HG03045 (cell line): Measurements from ENCODE around the gene PEX11G.

Experiments used
- ATAC-seq: cut with Tn5 transposase; IDR thresholded peaks from one replicate; pipeline ENCODE4 v1.9.1; 2021; ENCODE audit warnings: mild to moderate bottlenecking, moderate library complexity; ENCODE audit not compliant: unreplicated experiment

Gene PEX11G

DNA sequence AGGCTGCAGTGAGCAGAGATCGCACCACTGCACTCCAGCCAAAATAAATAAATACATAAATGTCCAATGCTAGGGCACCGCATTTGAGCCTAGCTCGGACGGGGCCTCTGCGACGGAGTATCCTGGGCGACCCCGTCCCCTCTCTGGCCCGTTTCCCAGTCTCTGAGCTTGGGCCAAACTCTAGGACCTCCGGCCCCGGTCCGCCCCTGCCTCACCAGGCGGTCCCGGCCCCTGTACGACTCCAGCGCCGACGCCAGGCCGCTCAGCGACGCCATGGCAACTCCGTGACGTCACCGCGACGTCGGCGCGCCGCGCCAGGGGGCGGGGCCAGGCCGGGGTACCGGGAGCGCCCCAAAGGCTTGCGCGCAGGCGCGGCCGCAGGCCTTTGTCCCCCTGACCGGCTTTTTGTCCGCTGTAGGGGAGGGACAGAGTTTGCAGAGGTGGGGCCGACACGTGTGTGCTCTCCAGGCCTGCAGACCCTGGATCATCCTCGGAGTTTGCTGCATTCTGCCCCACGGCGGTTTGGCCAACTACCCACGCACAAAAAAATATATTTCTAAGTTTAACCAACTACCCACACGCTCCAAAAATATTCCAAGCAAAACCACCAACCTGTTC, at the start of gene PEX11G:
Gene PEX11G (minus strand): TSS at position 300 of the 618 bp plus-strand sequence. CDS start 25 bp downstream, at position 275.
- peak; percentile 56 for ATAC-seq

DNA sequence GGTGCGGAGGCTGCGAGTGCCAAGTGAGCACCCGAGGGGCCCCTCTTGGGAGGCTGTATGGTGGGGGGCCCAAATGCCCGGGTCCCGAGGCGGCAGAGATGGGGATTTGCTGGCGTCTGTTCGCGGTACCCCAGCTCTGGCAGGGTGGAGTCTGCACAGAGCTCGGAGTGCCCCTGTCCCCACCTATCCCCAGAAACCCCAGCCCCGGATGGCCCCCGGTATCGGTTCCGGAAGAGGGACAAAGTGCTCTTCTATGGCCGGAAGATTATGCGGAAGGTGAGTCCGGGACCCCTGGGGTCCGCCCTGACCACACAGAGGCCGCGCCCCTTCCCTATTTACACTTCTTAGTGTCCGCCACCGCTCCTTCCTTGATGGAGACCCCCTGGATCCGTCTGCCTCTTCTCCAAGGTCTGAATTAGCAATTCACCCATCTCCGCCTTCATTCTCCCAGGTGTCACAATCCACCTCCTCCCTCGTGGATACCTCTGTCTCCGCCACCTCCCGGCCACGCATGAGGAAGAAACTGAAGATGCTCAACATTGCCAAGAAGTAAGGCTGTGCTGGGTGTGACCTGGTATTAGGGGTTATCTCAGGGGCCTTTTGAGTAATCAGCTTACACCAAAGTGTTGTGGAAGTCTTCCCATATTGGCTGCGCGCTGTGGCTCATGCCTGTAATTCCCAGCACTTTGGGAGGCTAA, 47.3 kb upstream of the PEX11G start:
- ATAC-seq, result no peak

DNA sequence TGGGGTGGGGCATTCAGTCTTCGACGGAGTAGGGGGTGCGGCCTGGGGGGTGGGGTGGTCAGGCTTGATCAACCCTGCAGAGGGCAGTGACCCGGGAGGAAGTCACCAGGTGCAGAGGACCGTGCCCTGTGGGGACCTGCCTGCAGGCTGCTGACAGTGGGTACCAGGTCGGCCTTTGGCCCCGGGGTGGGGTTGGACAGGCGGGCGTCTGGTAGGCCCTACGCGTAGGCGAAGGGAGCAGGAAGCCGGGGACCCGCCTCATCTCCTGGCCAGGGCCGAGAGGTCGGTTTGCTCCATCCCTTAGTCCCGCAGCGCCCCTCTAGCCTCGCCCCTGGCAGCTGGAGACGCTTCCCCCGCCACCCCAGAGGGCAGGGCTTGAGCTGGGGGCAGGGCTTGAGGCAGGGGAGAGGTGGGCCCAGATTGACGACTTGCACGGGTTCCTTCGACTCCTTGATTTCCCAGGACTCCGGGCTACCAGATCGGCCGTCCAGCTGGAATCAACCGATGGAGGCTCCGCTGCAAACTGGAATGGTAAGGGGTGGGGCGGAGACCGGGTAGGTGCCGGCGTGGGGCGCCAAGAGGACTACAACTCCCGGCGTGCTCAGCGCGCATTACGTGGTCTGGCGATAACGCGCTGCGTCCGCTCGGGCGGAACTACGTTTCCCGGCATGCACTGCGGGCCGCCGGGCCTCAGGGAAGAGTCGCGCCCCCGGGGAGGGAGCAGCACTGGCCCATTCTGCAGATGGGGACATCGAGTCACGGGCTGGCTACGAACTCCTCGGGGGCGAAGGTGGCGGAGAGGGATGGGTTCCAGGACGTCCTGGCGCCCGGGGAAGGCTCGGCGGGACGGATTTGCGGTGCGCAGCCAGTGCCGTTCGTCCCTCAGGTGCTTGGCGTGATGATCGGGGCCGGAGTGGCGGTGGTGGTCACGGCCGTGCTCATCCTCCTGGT, 46.5 kb upstream of the PEX11G start, which contains the start of gene PNPLA6:
Gene PNPLA6 (plus strand): TSS at position 671 of the 951 bp plus-strand sequence. CDS start 72 bp downstream, at position 743.
- peak; percentile 66 for ATAC-seq

DNA sequence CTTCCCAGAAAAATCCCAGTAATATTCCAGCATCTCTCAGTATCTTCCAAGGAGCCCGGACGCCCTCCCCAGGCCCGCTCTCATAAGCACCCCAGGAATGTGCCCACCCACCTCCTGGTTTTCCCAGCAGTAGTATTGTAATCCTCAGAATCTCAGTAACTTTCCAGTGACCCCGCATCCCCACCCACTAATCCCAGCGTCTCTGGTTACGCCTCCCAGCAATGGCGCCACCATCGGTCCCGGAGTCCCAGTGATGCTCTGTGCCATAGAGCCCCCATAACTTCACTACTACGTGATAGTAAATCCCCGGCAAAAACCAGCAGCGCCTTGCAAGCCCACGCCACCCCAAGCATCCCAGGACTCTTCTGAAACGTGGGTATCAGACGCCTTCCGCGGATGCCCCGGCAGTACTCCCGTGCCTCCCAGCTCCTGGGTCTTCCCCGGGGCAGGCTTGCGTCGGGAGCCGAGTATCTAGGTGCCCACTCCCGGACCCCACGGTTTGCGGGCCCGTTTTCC, 45.8 kb upstream of the PEX11G start:
- ATAC-seq, result no peak

DNA sequence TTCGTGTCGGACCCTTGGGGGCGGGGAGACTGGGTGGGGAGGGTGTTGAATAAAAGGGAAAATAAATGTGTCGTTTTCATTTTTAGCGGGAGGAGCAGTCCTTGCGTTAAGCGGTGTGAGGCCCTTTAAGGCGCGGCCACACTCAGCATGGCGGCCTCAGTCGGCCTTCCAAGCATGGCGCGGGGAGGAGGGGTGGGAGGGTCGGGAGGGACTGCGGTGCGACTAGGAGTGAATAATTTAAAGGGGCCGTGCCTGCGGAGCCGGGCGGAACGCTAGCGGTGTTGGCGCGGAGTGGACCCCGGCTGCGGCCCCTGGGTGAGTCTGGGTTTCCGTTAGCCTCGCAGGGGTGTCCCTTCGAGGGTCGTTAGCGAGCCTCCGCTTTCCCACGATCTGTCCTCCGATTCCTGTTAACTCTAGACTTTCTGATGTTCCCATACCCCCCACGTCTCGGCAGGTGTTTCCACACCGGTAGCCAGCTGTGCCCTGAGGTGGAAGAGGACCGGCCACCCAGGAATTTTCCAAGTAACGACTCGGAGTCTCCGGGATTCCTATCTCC, 45.2 kb upstream of the PEX11G start:
- ATAC-seq, result peak; percentile 31

DNA sequence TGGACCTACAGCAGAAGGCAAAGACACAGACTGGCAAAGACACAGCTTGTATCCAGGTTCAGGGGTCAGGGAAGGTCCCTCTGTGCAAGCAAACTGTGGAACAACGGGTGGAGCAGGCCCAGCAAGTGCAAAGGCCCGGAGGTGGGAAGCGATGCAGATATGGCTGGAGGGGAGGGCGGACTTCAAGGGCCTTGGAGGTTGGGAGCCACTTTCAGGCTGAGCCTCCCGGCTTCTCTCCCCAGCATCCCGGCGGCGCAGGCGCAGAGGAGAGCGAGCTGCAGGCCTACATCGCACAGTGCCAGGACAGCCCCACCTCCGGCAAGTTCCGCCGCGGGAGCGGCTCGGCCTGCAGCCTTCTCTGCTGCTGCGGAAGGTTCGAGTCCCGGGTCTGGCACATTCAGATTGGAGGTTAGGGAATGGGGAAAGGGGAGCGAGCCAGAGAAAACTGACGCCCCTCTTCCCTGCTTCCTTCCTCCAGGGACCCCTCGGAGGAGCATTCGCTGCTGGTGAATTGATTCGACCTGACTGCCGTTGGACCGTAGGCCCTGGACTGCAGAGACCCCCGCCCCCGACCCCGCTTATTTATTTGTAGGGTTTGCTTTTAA, 44.5 kb upstream of the PEX11G start:
- no peak for ATAC-seq

DNA sequence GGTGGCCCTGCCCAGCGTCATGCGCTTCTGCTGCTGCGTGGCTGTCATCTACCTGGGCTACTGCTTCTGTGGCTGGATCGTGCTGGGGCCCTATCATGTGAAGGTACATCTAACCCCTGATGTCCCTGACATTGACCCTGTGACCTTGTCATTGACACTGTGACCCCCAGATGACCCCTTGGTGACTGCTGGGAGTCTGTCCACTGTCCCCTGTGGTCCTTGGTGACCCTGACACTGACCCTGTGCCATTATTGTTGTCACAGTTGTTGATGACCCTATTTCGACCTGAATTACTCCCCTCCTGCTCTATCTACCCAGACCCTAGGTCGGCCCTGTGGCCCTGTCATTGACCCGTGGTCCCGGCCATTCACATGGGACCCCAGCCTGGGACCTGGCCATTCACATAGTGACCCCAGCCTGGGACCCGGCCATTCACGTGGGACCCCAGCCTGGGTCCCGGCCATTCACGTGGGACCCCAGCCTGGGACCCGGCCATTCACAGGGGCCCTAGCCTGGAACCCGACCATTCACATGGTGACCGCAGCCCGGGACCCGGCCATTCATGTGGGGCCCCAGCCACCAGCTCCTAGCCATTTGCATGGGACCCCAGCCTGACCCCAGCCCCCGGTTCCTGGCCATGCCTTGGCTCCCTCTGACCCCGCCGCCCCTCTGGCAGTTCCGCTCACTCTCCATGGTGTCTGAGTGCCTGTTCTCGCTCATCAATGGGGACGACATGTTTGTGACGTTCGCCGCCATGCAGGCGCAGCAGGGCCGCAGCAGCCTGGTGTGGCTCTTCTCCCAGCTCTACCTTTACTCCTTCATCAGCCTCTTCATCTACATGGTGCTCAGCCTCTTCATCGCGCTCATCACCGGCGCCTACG, 41.0 kb upstream of the PEX11G start:
- ATAC-seq, result no peak

DNA sequence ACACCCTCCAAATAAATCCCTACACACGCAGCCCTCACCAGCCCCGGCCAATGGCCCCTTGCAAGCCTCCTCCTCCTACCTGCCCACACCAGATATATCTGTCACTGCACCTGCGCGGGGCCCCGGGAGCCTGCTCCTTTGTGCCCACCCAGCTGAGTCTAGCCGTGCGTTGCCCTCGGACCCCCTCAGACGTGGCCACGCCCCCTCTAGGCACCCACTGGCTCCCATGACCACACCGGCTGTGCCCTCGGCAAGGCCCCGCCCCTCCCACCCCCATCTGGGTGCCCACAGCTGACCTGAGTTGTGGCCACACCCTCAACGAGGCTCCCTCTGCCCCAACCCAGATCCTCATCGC, 40.4 kb upstream of the PEX11G start:
- ATAC-seq, result no peak

DNA sequence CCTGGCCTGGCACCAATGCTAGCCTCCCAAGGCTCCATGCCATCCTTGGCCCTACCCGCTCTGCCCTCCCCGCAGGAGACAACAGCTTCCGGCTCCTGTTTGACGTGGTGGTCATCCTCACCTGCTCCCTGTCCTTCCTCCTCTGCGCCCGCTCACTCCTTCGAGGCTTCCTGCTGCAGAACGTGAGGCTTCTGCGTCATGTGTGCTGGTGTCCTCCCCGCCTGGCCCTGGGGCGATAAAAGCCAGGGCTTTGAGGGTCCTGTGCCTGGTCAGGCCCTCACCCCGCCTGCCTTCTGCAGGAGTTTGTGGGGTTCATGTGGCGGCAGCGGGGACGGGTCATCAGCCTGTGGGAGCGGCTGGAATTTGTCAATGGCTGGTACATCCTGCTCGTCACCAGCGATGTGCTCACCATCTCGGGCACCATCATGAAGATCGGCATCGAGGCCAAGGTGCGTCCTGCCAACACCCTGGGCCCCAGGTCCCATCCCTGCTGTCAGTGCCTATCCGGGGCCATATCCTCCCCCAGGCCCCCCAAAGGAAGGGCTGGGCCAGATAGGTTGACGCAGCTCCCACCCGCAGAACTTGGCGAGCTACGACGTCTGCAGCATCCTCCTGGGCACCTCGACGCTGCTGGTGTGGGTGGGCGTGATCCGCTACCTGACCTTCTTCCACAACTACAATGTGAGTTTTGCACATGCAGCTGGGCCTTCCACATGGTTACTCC, 39.8 kb upstream of the PEX11G start:
- no peak for ATAC-seq

DNA sequence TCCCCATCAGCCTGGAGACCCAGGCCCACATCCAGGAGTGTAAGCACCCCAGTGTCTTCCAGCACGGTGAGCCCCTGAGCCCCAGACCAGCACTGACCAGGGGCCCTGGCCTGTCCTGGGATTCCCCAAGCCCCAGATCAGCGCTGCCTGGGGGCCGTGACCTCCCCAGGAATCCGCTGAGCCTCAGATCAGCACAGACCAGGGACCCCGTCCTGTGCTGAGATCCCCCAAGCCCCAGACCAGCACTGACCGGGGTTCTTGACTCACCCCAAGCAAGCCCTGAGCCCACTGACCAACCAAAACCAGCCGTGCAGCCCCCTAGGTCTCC, 39.3 kb upstream of the PEX11G start:
- ATAC-seq, result no peak

DNA sequence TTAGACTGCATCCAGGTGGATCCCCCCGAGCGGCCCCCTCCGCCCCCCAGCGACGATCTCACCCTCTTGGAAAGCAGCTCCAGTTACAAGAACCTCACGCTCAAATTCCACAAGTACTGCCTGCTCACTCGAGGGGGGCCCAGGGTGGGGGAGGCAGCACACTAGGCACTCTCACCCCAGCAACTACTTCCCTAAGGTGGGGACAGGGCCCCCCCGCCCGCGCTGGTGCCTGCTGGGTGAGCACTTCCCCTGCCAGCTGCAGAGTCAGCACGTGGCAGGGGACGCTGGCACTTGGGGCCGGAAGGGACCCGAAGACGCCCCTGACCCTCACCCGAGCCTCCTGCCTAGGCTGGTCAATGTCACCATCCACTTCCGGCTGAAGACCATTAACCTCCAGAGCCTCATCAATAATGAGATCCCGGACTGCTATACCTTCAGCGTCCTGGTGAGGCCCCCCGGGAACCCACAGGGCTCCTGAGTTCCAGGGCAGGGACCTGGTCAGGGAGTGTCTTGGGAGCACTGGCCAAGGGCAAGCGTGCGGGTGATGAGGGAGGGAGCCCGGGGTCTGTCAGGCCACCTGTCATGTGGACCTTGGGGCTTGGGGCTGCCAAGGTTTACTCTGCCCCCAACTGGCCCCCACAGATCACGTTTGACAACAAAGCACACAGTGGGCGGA, 38.8 kb upstream of the PEX11G start:
- ATAC-seq, result no peak

DNA sequence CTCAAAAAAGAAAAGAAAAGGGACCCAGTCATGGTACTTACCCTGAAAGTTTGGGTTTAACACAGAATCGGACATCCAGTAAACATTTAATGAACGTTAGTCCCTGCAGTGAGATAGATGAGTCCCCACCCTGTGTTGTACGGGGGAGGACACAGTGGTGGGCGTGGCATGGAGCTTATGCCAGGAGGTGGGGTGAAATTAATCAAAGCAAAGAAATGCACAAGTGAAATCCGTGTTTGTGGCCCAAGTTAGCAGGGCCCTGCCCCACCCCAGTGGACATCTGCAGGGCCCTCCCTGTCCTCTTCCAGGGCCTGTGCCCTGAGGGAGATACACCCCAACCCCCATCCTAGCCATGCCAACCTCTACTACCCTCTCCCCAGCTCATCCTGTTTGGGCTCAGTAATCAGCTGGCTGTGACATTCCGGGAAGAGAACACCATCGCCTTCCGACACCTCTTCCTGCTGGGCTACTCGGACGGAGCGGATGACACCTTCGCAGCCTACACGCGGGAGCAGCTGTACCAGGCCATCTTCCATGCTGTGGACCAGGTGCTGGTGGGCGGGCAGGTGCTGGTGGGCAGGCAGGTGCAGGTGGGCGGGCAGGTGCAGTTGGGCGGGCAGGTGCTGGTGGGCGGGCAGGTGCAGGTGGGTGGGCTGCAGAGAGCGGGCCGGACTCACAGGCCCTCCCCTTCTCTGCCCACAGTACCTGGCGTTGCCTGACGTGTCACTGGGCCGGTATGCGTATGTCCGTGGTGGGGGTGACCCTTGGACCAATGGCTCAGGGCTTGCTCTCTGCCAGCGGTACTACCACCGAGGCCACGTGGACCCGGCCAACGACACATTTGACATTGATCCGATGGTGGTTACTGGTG, 37.5 kb upstream of the PEX11G start:
- no peak for ATAC-seq

DNA sequence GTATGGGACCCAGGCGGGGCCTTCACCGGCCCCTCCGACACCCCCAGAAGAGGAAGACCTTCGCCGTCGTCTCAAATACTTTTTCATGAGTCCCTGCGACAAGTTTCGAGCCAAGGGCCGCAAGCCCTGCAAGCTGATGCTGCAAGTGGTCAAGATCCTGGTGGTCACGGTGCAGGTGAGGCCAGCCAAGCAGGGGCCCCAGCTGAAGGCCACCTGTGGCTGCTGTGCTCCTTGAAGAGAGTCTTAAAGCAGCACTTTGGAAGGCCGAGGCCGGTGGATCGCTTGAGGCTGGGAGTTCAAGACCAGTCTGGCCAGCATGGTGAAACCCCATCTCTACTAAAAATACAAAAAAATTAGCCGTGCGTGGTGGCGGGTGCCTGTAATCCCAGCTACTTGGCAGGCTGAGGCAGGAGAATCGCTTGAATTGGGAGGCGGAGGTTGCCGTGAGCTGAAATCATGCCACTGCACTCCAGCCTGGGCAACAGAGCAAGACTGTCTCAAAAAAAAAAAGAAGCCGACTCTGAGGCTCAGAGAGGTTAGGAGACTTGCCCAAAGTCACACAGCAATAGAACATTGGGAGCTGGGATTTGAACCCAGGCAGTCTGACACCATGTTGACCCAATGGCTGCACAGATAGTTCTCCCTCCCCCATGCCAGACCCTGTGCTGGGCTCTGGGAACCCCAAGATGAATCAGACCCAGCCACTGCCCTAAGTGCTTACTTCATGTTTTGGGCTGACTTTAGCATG, 36.3 kb upstream of the PEX11G start:
- no peak for ATAC-seq

DNA sequence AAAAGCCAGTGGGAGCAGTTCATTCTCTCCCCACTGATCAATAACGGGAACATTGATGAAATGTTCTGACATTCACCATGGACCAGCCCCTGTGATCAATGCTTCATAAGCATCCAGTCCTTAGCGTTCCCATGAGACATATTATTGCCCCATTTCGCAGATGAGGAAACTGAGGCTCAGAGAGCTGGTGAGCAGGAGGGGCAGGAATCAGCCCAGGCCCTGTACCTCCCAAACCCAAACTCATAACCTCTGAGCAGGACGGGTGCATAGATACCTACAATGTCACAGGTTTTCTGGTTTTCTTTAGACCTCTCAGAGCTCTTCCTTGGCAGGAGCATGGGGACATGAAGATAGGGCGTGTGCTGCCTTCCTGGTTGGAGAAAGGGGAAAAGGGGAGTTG, 35.7 kb upstream of the PEX11G start:
- no peak for ATAC-seq

DNA sequence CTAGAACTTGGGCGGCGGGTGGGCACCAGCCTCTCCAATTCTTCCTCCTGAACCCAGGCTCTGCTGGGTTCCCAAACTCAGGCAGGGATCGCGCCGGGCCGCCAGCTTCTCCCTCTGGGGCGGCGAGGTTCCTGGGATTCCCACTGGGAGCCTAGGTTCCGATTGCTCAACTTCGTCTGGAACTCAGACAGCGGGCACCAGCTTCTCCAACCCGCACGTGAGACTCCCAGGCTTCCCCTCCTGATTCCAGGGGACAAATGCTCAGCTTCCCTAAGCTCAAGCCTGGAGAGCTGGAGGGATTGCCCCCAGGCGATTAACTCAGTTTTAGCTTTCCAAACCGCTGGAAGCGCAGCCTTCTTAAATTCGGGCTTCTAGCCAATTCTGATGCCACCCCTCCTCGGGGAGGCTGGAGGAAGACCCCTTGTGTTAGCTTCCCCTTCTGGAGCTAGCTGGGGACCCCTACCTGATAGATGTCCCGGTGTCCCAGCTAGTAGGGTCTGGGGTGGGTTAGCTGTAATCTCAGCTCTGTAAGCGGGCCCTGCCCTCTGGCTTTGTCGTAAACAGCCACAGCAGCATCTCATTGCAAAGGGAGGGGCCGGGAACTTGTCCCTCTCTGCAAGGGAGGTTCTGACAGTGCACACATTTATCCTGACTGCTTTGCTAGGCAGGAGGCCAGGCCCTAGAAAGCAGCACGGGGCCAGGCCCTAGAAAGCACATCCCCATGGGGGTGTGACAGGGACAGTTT, 34.3 kb upstream of the PEX11G start:
- no peak for ATAC-seq
